Measurements from ENCODE around the gene PAPPA2.
A peak's percentile ranks its signal among the peaks of the same experiment; 100 is the strongest.

PAPPA2 gene

GRCh38 chr1:176499671-176500070 lies 36.7 kb downstream of the PAPPA2 start:
- TF ChIP-seq CTCF (conservative IDR thresholded peaks at IDR 0.05; ENCODE audit: low read length), result no peak
- no peak for DNase-seq (ENCODE audit: low read depth)
- no peak overlapping the region for H3K4me3 ChIP-seq (ENCODE audit: low read length)

DNA sequence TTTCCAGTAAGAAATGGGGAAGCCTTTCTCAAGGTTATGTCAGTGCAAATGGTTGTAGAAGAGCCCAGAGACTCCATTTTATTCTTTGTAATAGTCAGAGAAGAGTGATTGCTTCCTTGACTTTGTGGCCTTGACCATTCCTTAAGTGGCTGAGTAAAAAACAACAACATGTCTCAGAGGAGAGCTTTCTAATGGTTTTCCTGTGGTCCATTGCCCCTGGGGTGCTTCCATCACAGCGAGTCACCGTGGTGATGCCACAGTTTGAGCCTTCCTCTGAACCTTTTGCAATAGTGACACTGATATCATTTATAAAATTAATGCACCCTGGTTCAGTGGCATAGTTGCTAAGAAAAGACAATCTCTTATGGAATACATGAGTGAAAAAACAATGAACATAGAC lies 38.6 kb downstream of the PAPPA2 start:
- no peak overlapping the region for H3K4me3 ChIP-seq (ENCODE audit: low read length)
- no peak for DNase-seq (ENCODE audit: low read depth)
- TF ChIP-seq CTCF (conservative IDR thresholded peaks at IDR 0.05; ENCODE audit: low read length), result no peak

- no peak overlapping the region for H3K4me3 ChIP-seq (ENCODE audit: low read length)
- no peak for TF ChIP-seq CTCF (conservative IDR thresholded peaks at IDR 0.05; ENCODE audit: low read length)
- DNase-seq (ENCODE audit: low read depth), result no peak
These were observed 42.0 kb downstream of the PAPPA2 start for GRCh38 chr1:176504848-176505553.

DNA sequence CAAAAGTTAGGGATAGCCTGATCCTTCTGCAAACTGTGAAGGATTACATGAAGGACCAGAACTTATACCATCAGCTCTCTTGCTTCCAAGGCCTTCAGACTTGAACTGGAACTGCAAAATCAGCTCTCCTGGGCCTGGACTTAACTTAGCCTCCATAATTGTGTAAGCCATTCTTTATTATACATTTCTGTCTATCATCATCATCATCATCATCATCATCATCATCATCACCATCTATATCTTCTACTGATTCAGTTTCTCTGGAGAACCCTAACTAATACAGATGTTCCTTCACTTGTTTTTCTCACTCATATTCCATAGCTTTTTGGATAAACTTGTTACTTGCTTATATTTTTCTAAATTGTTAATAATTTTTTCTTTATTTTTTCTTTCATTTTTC lies 50.0 kb downstream of the PAPPA2 start:
- no peak for TF ChIP-seq CTCF (conservative IDR thresholded peaks at IDR 0.05; ENCODE audit: low read length)
- DNase-seq (ENCODE audit: low read depth), result no peak
- H3K4me3 ChIP-seq (ENCODE audit: low read length), result no peak overlapping the region

GRCh38 chr1:176515310-176515709 lies 52.3 kb downstream of the PAPPA2 start:
- no peak overlapping the region for H3K4me3 ChIP-seq (ENCODE audit: low read length)
- TF ChIP-seq CTCF (conservative IDR thresholded peaks at IDR 0.05; ENCODE audit: low read length), result no peak
- DNase-seq (ENCODE audit: low read depth), result peak; percentile 51

GRCh38 chr1:176517484-176517883 lies 54.5 kb downstream of the PAPPA2 start:
- peak; percentile 19 for DNase-seq (ENCODE audit: low read depth)
- TF ChIP-seq CTCF (conservative IDR thresholded peaks at IDR 0.05; ENCODE audit: low read length), result no peak
- no peak overlapping the region for H3K4me3 ChIP-seq (ENCODE audit: low read length)

DNA sequence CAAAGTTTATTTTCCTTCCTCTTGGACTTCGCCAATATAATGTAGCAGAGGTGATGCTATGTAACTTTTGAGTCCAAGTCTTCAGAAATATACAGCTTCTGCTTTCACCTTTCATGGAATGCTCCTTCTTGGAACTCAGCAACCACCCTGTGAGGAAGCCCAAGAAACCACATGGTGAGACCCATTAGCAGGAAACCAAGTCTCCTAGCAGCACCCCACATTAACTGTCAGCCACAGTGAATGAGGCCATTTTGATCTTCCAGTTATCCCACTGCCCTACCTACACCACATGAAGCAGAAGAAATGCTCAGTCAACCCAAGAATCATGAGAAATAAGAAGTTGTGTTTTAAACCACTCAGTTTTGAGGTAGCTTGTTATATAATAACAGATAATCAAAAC lies 58.2 kb downstream of the PAPPA2 start:
- DNase-seq (ENCODE audit: low read depth), result no peak
- TF ChIP-seq CTCF (conservative IDR thresholded peaks at IDR 0.05; ENCODE audit: low read length), result no peak
- H3K4me3 ChIP-seq (ENCODE audit: low read length), result no peak overlapping the region

Measured in AG10803 (cell line).